GM18508 (cell line): ENCODE results near the gene SYVN1.

Source experiments
- ATAC-seq: cut with Tn5 transposase; IDR thresholded peaks from one replicate; pipeline ENCODE4 v1.9.1; 2021; ENCODE audit warnings: moderate number of reproducible peaks; ENCODE audit not compliant: insufficient read depth, unreplicated experiment

The SYVN1 gene

DNA sequence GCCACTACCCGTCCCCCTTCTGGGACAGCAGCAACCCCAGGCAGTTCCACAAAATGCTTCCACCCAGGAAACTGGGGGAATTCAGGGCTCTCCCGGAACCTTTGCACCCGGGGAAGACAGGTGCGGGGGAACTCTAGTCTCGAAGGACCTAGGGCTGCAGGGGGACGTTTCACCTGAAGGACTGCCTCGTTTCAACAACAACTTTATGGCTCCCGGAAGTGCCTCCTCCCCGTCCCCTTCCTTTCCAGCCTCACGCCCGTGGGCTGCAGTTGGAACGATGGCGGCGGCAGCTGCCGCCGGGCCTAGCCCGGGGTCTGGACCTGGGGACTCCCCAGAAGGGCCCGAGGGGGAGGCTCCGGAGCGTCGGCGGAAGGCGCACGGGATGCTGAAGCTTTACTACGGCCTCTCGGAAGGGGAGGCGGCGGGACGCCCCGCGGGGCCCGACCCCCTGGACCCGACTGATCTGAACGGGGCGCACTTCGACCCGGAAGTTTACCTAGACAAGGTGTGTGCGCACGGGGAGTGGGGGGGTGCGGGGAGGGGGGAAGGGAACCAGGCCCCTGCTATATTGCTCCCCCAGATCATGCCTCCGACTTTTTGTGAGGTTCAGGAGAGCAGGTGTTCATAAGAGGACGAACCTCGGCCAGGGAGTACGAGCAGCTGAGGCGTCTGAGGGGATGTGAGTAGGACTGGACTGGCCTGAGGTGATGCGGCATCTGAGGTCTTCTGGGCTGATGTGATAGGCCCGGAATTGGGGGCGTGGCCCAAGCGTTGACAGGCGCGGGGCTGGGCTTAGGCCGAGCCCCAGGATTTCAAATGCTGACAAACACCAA is 38.1 kb downstream of the SYVN1 start, which contains the start of gene VPS51:
VPS51 (plus strand) TSS at position 241 of the 833 bp plus-strand sequence; CDS start at position 278, 37 bp downstream.
- ATAC-seq: peak; percentile 59

DNA sequence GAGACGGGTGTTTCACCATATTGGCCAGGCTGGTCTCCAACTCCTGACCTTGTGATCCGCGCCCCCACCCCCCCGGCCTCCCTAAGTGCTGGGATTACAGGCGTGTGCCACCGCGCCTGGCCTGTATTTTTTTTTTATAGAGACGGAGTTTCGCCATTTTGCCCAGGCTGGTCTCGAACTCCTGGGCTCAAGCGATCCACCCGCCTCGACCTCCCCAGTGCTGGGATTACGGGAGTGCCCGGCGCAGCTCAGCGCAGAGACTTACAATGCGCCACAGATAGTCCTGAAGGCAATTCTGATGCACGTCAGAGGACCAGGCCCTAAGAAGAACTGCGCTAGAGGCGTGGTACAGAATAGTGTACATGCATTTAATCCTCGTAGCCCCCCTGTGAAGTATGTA is 38.9 kb downstream of the SYVN1 start:
- no peak for ATAC-seq

DNA sequence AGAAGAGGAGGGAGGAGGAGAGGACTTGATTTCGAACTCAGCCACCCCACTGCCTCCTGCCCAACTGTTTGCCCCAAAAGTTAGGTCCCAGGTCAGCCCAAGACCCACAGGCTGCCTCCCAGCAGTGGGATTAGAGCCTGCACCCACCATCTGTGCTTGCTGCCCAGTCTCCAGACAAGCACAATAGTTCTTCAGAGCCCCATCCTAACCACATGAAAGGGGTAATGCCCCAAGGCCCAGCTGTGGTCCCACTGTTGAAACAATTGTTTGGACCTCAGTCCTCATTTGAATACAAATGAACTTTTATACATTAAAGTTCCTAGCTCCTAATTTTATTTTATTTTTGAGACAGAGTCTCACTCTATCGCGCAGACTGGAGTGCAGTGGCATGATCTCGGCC is 43.7 kb downstream of the SYVN1 start:
- no peak for ATAC-seq

DNA sequence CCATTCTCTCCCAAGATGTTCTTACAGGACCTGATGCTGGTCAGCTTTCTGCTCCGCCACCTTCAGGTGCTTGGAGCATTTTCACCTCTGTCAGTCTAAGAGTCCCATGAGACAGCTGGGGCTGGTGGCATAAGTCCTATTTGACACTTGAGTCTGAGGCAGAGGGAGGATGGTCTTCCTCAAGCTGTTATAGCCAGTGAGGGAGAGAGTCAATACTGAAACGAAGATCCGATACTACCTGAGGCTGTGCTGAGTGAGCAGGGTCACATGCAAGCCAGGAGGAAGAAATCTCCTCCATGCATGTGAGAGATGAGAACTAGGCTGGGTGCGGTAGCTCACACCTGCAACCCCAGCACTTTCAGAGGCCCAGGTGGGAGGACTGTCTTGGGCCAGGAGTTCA is 44.7 kb downstream of the SYVN1 start:
- no peak for ATAC-seq

DNA sequence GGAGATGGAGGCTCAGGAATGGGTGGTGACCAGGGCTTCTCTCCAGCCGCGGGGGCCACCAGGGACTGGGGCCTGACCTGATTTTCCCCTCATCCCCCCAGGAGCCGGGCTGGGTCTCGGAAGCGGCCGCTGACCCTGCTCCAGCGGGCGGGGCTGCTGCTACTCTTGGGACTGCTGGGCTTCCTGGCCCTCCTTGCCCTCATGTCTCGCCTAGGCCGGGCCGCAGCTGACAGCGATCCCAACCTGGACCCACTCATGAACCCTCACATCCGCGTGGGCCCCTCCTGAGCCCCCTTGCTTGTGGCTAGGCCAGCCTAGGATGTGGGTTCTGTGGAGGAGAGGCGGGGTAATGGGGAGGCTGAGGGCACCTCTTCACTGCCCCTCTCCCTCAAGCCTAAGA is 46.5 kb downstream of the SYVN1 start:
- ATAC-seq: no peak

DNA sequence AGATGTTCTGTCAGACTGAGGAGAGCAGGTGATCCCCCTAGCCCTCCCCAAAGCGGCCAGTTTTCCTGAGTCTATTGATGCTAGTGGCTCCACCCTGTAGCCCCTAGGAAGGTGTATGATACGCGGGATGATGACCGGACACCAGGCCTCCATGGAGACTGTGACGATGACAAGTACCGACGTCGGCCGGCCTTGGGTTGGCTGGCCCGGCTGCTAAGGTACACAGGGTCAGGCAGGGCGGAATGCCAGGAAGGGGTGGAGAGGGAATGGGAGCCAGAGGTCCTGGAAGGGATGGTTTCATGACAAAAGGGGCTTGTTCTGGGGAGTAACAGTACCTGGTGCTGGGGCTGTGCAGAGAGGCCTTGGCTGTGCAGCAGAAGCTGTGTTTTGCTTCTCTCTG is 47.1 kb downstream of the SYVN1 start:
- ATAC-seq: no peak

DNA sequence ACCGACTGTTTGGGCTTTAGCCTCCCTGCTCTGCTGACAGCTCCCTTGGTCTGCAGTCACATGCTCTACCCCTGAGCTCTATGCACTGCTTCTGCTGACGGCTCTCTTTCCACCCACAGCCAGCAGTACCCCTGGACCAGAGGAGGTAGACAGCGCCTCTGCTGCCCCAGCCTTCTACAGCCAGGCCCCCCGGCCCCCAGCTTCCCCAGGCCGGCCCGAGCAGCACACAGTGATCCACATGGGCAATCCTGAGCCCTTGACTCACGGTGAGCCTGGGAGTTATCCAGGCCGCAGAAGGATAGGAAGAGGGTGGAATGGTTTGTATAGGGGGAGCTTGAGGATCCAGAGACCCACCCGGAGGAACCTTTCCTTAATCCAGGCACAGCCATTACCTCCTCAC is 47.5 kb downstream of the SYVN1 start:
- no peak for ATAC-seq

DNA sequence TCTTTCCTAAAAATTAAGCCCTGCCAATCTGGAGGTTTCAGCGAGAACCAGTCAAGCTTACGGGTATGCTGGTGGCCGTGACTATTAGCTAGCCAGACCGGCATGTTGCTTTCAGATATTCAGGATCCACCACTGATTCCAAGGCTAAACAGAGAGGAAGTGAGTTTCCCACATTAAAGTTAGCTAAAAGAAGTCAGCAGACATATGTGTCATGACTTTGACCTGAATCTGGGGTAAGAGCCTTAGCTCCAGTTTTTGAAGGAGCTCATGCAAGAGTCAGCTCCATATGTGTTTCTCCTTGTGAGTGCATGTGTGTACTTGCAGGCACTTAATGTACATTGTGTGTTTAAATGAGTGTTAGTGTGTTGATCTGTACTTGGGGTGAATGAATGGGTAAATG is 48.9 kb downstream of the SYVN1 start:
- ATAC-seq: no peak

DNA sequence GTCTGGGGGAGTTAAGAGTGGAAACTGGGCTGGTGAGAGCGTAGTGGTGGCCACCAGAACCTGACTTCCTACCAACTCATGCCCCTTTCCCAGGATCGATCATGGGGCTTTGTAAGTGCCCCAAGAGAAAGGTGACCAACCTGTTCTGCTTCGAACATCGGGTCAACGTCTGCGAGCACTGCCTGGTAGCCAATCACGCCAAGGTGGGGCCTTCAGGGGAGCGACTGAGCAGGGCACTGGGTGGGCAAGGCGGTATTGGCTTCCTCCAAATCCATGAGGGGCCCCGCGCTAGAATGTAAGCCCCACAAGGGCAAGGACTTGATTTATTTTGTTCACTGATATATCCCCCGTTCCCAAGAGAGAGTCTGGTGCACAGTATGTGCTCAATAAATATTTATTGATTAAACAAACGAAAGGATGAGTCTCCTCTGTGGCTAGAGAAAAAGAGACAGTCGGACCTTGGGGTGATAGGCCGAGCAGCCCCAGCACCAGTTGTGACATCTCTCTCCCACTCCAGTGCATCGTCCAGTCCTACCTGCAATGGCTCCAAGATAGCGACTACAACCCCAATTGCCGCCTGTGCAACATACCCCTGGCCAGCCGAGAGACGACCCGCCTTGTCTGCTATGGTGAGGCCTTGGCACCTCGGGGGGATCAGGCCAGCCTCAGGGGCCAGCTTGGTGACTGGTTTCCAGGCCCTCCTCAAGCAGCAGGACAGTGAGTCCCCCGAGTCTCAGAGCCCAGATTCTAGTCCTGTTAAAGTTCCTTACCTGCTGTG is 49.5 kb downstream of the SYVN1 start:
- no peak for ATAC-seq

DNA sequence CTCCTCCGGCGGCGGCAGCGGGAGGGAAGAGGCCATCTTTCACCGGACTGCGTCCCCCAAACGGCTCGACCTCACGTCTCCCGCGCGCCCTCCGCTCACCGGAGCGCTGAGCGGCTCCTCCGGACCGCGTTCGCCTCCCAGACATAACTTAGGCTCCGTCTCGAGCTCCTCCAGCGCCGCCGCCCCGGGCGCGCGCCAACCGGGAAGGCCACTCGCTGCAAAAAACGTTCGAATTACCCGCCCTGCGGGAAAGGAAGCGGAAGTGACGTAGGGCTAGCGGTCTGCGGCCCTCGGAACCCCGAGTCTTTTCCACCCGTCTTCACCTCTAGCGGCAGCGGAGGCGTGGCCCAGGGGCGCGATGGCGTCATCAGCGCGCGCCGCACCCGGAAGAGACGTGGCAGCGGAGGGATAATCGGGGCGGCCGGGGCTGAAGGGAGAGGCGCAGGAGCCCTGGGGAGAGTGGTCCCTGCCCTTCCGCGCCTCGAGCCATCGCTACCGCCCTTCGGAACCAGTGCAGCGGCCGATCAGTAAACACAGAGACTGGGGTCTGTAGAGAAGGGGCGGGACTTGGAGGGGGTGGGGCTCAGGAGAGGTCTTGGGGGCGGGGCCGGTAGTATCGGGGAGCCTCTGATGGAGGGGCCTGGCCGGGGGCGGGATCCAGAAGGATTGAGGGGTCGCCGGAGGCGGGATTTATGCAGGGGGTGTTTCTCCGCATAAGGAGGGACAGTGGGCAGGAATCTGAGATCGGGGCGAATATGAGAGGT is 50.3 kb downstream of the SYVN1 start, which contains the start of the genes CDCA5 and ZFPL1:
CDCA5 (minus strand) TSS at position 207 of the 764 bp plus-strand sequence; CDS start at position 145, 62 bp downstream.
ZFPL1 (plus strand) TSS at position 389 of the 764 bp plus-strand sequence. CDS start 477 bp downstream, outside the sequence.
- no peak for ATAC-seq

DNA sequence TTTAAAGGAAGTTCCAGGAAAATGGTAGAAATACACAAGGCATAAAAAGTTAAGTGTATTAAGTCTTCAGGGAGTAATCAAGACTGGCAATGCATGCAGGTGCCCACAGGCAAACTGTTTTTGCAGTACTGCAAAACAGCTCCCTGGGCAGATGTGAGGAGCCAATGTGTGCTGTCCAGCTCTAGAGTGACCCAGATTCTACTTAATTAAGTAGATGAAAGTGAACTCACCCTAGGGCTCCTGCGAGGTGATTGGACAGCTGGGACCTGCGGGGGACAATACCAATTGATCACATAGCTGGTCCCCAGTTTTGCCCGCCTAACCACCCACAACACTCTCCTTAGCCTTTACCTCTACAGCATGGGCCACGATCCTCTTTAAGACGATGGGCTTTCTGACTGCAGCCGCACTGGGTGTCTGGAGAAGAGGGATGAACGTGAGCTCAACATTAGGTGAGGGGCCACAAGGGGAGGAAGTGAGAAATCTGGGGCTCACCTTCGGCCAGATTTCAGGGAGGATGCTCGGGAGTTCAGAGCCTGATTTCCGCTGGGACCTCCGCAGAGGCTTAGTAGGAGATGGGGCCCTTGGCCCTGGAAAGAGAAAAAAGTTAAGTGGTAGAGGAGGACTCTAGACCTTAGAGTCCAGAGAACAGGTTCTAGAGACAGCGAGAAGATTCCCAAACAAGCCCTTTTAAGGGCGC is 51.0 kb downstream of the SYVN1 start:
- ATAC-seq: no peak

DNA sequence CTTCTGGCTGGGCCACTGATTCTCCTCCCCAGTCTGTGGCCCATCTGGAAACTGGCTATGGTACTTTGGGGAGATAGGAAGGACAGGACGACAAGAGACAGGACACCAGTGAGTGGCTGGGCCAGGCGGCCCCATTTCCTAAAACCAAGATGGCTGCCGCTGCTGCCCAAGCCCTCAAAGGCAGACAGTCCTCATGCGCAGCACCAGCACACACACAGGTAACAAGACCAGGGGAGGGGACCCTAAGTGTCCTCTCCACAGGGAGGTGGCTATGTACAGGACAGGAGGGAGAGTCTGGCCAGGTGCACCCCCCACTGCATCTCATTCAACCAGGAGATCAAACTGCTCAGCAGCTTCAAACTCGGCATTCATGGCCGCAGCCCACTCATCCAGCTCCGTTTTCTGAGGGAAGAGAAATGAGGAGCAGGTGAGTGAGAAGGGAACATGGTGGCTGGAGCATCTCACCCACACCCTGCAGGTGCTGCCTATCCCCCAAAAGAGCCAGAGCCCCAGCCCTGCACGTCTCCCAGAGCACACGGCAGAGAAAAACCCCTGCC is 55.5 kb downstream of the SYVN1 start:
- ATAC-seq: no peak

DNA sequence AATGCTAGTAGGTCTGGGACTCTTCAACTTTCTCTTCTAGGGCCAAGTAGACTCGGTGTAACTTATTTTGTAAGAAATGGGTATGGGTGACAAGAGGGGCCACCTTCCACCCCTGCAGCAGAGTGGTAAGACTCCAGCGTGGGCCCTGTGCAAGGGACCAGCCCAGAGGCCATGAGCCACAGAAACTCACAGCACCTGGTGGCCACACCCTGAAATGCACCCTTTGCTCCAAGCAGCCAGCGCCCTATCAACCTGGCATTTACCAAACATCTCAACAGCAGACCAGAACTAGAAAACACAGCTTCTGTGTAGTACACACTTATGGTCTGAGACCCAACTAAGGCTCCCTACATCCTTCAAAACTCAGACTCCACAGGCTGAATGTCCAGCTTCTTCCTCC is 56.2 kb downstream of the SYVN1 start:
- no peak for ATAC-seq

DNA sequence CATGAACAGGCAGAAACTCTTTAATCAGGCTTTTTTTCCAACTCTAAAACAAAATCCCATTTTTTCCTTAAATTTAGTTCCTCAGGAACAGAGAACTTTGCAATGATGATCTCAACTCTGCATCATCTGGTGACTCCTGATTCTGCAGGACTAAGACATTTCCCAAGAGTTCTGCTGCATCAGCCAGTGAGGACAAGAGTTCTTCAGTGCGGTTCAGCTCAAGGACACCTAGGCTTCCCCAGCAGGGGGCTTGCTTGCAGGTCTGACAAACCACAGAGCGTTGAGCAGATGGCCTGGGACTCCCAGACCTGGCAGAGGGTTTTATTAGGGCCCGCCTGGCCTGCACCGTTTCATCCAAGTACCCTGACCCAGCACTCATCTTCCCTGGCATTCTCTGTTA is 56.9 kb downstream of the SYVN1 start:
- ATAC-seq: no peak
